Neuronal stem cell (in vitro differentiated cells): ENCODE measurements around the gene PHF24.

Experiments used
- DNase-seq: peaks from one replicate; pipeline ENCODE4 v3.0.0-alpha.2; 2013; ENCODE audit warnings: low spot score
- H2AFZ ChIP-seq: one replicate; pipeline ENCODE4 v1.6.1; 2013; ENCODE audit warnings: mild to moderate bottlenecking, low read length, inconsistent platforms
- H2AK5ac ChIP-seq: 2 replicates; pipeline ENCODE4 v1.6.1; 2013; ENCODE audit warnings: low read depth, mild to moderate bottlenecking, inconsistent platforms, low read length, moderate library complexity, mixed read lengths
- H2BK120ac ChIP-seq: 2 replicates; pipeline ENCODE4 v1.6.1; 2013; ENCODE audit warnings: low read depth, mild to moderate bottlenecking, inconsistent platforms, low read length, moderate library complexity, mixed read lengths
- H2BK12ac ChIP-seq: one replicate; pipeline ENCODE4 v1.6.1; 2013; ENCODE audit warnings: low read length, inconsistent platforms
- H2BK15ac ChIP-seq: 2 replicates; pipeline ENCODE4 v1.6.1; 2013; ENCODE audit warnings: mild to moderate bottlenecking, low read length, inconsistent platforms, mixed read lengths
- H2BK5ac ChIP-seq: one replicate; pipeline ENCODE4 v1.6.1; 2013; ENCODE audit warnings: inconsistent platforms, mild to moderate bottlenecking, low read length, moderate library complexity
- H3K14ac ChIP-seq: one replicate; pipeline ENCODE4 v1.6.1; 2013; ENCODE audit warnings: low read length, inconsistent platforms
- H3K18ac ChIP-seq: 2 replicates; pipeline ENCODE4 v1.6.1; 2013; ENCODE audit warnings: low read length, inconsistent platforms
- H3K23ac ChIP-seq: 2 replicates; pipeline ENCODE4 v1.6.1; 2013; ENCODE audit warnings: low read depth, mild to moderate bottlenecking, mixed read lengths, low read length, inconsistent platforms; ENCODE audit not compliant: poor library complexity
- H3K27ac ChIP-seq: replicated peaks from 3 replicates; pipeline ENCODE4 v1.5.1; 2013; ENCODE audit warnings: low read length, inconsistent platforms
- H3K27me3 ChIP-seq, 3 experiments: 2 replicates each; pipeline ENCODE4 v1.6.1; 2013; ENCODE audit warnings: low read length in 3 of 3, mild to moderate bottlenecking in 2 of 3, inconsistent platforms in 1 of 3, low read depth in 1 of 3, mixed read lengths in 1 of 3, moderate library complexity in 1 of 3; ENCODE audit not compliant: control insufficient read depth in 3 of 3, insufficient read depth in 3 of 3
- H3K36me3 ChIP-seq, 2 donors: replicated peaks in 1 of 2; 2 replicates each; pipeline ENCODE4 v1.6.1; 2013; ENCODE audit warnings: low read length in 2 of 2; ENCODE audit not compliant: control insufficient read depth in 2 of 2, insufficient read depth in 2 of 2
- H3K4ac ChIP-seq: 2 replicates; pipeline ENCODE4 v1.6.1; 2013; ENCODE audit warnings: inconsistent platforms, mild to moderate bottlenecking, low read length, moderate library complexity
- H3K4me1 ChIP-seq, 2 donors: 1 replicate in 1 of 2; 2 replicates in 1 of 2; pipeline ENCODE4 v1.6.1; 2013; ENCODE audit warnings: low read length in 2 of 2, low read depth in 1 of 2; ENCODE audit not compliant: control insufficient read depth in 2 of 2, insufficient read depth in 1 of 2
- H3K4me2 ChIP-seq: one replicate; pipeline ENCODE4 v1.6.1; 2013; ENCODE audit warnings: mild to moderate bottlenecking, low read length, inconsistent platforms; ENCODE audit not compliant: insufficient read depth, poor library complexity, severe bottlenecking
- H3K4me3 ChIP-seq, 2 donors: 2 replicates each; pipeline ENCODE4 v1.5.1; 2013; ENCODE audit warnings: low read length in 2 of 2, mild to moderate bottlenecking in 2 of 2, inconsistent platforms in 1 of 2, moderate library complexity in 1 of 2
- H3K79me1 ChIP-seq: one replicate; pipeline ENCODE4 v1.6.1; 2013; ENCODE audit warnings: low read depth, mild to moderate bottlenecking, inconsistent platforms, low read length, moderate library complexity
- H3K9ac ChIP-seq: one replicate; pipeline ENCODE4 v1.6.1; 2013; ENCODE audit warnings: mild to moderate bottlenecking, low read depth, low read length, inconsistent platforms; ENCODE audit not compliant: poor library complexity
- H3K9me3 ChIP-seq, 2 donors: replicated peaks in 1 of 2; 2 replicates each; pipeline versions ENCODE3 to v1.6.1; 2013; ENCODE audit warnings: low read length in 2 of 2, mild to moderate bottlenecking in 2 of 2, inconsistent platforms in 1 of 2, low read depth in 1 of 2, mixed read lengths in 1 of 2, moderate library complexity in 1 of 2; ENCODE audit not compliant: control insufficient read depth in 2 of 2, insufficient read depth in 1 of 2
- H4K8ac ChIP-seq: one replicate; pipeline ENCODE4 v1.6.1; 2013; ENCODE audit warnings: low read depth, mild to moderate bottlenecking, inconsistent platforms, low read length, moderate library complexity
- H4K91ac ChIP-seq: one replicate; pipeline ENCODE4 v1.6.1; 2013; ENCODE audit warnings: low read length, low read depth, mild to moderate bottlenecking, inconsistent platforms; ENCODE audit not compliant: poor library complexity
- WGBS, 2 donors: extraction: QIAGEN DNeasy Blood & Tissue Kit; methylation state at CpG; one replicate each; pipeline ENCODE4 v1.1.7; 2013; ENCODE audit warnings: missing lambda C conversion rate in 2 of 2, mixed read lengths in 1 of 2; ENCODE audit not compliant: insufficient read length in 2 of 2, insufficient replicate concordance in 1 of 2; ENCODE audit errors: extremely low coverage in 2 of 2; 5-methylcytosine and 5-hydroxymethylcytosine counted together

The PHF24 gene

DNA sequence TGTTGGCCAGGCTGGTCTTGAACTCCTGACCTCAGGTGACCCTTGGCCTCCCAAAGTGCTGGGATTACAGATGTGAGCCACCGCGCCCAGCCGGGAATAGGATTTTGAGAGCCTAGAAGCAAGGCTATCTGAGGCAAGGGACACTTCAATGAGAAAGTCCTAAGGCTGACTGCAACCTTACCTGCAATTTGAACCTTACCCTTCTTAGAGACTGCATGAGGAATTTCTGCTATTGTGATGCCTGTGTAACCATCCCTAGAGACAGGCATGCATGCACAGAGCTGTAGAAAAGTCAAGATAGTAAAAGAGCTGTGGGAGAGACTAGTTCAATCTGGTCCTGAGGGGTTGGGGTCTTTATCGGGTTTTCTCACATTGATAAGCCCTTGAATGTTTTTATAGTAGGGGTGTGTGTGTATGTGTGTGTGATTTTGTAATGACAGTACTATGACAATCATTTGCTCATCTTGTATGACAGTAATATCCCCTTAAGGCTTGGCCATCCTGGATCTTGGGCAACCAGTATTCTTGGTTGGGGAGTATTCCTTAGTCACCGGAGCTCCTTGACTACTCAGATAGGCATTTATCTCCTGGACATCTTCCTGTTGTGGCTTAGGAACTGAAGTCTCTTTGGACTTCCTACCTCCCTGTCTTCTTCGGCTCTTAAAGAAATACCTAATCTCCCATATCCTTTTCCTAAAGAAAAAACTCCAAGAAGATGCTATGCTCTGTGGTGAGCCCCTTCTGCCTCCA is 42.6 kb downstream of the PHF24 start:
- Histone ChIP-seq H3K36me3 (peaks cover 21 to 24% of the 10 kb centered on the region in 2 donors), H3K4me1 (peaks cover 0 to 3% of the 10 kb centered on the region in 2 donors), H3K79me1 (no peaks in the 10 kb centered on the region), H3K23ac (no peak overlapping the region), H2AFZ (no peak overlapping the region), H3K4ac (no peak overlapping the region), H4K8ac (no peak overlapping the region), H3K18ac (no peak overlapping the region), H2BK12ac (no peak overlapping the region), H2BK120ac (no peak overlapping the region), H2AK5ac (no peak overlapping the region), H3K9ac (no peak overlapping the region), H2BK15ac (no peak overlapping the region), H3K4me2 (no peak overlapping the region), H3K14ac (no peak overlapping the region), H3K9me3 (no peaks in the 10 kb centered on the region), H3K27ac (no peak overlapping the region), H2BK5ac (no peak overlapping the region), H3K27me3 (no peaks in the 10 kb centered on the region), H3K4me3 (no peak overlapping the region), H4K91ac (no peak overlapping the region)
- DNase-seq, result no peak
- WGBS, 2 donors, result no CpG with 5 or more reads among the region's 6 CpGs

- Histone ChIP-seq H4K8ac (no peak overlapping the region), H3K4me3 (no peak overlapping the region), H3K9me3 (no peaks in the 10 kb centered on the region), H3K4ac (no peak overlapping the region), H3K23ac (no peak overlapping the region), H2AK5ac (no peak overlapping the region), H2BK15ac (no peak overlapping the region), H3K27me3 (no peaks in the 10 kb centered on the region), H3K36me3 (peaks cover 18% of the 10 kb centered on the region in 2 donors), H3K4me2 (no peak overlapping the region), H2BK5ac (no peak overlapping the region), H2BK120ac (no peak overlapping the region), H3K4me1 (peaks cover 0 to 3% of the 10 kb centered on the region in 2 donors), H3K9ac (no peak overlapping the region), H4K91ac (no peak overlapping the region), H2AFZ (no peak overlapping the region), H3K14ac (no peak overlapping the region), H3K27ac (no peak overlapping the region), H2BK12ac (no peak overlapping the region), H3K79me1 (no peaks in the 10 kb centered on the region), H3K18ac (no peak overlapping the region)
- DNase-seq, result no peak
- no CpG with 5 or more reads among the region's 2 CpGs for whole genome bisulfite sequencing, 2 donors
These were observed 43.2 kb downstream of the PHF24 start for GRCh38 chr9:35001285-35001677.

GRCh38 chr9:35001803-35002502 is 43.9 kb downstream of the PHF24 start:
- no peak for DNase-seq
- Histone ChIP-seq H4K8ac (no peak overlapping the region), H2AFZ (no peak overlapping the region), H3K27ac (no peak overlapping the region), H3K36me3 (peaks cover 11 to 12% of the 10 kb centered on the region in 2 donors), H3K4me3 (no peak overlapping the region), H3K4ac (no peak overlapping the region), H3K9ac (no peak overlapping the region), H2BK120ac (no peak overlapping the region), H3K14ac (no peak overlapping the region), H3K4me1 (peaks cover 0 to 3% of the 10 kb centered on the region in 2 donors), H2BK12ac (no peak overlapping the region), H3K27me3 (no peaks in the 10 kb centered on the region), H3K4me2 (no peak overlapping the region), H3K79me1 (no peaks in the 10 kb centered on the region), H3K18ac (no peak overlapping the region), H3K23ac (no peak overlapping the region), H2AK5ac (no peak overlapping the region), H2BK15ac (no peak overlapping the region), H3K9me3 (no peaks in the 10 kb centered on the region), H4K91ac (no peak overlapping the region), H2BK5ac (no peak overlapping the region)
- no CpG with 5 or more reads among the region's 2 CpGs for WGBS, 2 donors

- no peak overlapping the region for H3K4ac ChIP-seq
- H2BK120ac ChIP-seq, result no peak overlapping the region
- H2BK5ac ChIP-seq, result no peak overlapping the region
- H3K4me3 ChIP-seq, result no peak overlapping the region
- H3K18ac ChIP-seq, result no peak overlapping the region
- H3K27ac ChIP-seq, result no peak overlapping the region
- H2AK5ac ChIP-seq, result no peak overlapping the region
- H3K14ac ChIP-seq, result no peak overlapping the region
- H3K23ac ChIP-seq, result no peak overlapping the region
- H3K4me1 ChIP-seq, result peaks cover 0 to 2% of the 10 kb centered on the region in 2 donors
- no peak overlapping the region for H4K91ac ChIP-seq
- H2BK12ac ChIP-seq, result no peak overlapping the region
- H3K9me3 ChIP-seq, result no peaks in the 10 kb centered on the region
- H2BK15ac ChIP-seq, result no peak overlapping the region
- H3K27me3 ChIP-seq, result no peaks in the 10 kb centered on the region
- no peak overlapping the region for H4K8ac ChIP-seq
- no peaks in the 10 kb centered on the region for H3K79me1 ChIP-seq
- H3K9ac ChIP-seq, result no peak overlapping the region
- H3K4me2 ChIP-seq, result no peak overlapping the region
- H3K36me3 ChIP-seq, result peaks cover 5% of the 10 kb centered on the region in 2 donors
- H2AFZ ChIP-seq, result no peak overlapping the region
- DNase-seq, result no peak
These were observed 44.5 kb downstream of the PHF24 start for GRCh38 chr9:35002623-35003022.
